HG03097 (cell line): ENCODE results near the gene SELENBP1.
A peak's percentile ranks its signal among the peaks of the same experiment; 100 is the strongest.
"Not testable (repeated sequence)": the region's sequence is repeated elsewhere in the genome, so short reads cannot be mapped to it uniquely, and the experiment has no call there.

Source experiments
- ATAC-seq: cut with Tn5 transposase; IDR thresholded peaks from one replicate; pipeline ENCODE4 v1.9.1; 2021; ENCODE audit not compliant: unreplicated experiment, low FRiP score

Gene SELENBP1

DNA sequence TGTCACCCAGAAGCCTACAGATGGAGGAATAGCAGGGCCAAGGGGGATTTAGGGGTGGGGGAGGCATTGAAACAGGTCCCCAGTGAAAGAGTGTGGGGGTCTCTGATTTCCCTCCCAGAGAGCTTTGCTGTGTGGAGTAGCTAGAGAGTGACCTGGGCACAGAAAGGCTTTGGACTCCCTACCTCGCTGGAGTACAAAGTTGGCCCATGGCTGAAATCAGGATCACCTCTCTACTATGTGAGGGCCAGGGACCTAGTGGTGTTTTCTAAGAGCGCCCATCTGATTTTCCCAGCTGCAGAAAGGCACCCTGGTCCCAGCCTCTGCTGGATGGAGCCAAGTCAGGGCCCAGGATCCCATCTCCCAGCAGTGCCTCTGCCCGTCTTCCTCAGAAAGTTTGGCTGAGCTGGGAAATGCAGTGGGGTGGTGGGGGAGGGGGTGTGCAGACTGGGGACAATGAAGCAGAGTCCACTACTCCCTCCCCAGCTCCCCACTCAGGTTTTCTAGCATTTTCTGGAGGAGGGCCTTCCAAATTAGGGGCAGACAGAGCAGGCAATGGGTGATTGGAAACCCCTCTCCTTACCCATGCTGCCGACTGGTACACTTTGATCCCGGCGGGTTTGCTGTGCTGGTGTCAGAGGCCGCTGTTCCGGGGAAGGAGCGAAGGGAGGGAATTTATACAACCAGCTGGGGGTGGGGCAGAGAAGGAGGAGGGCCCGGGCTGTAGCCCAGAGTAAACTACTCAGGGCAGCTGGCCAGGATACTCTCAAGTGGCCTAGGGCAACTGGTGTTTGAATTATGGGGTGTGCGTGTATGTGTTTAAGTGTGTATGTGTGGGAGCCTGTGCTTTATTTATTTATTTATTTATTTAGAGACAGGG, at the start of gene SELENBP1:
Gene SELENBP1 (minus strand): TSS at position 648 of the 877 bp plus-strand sequence. CDS start 64 bp downstream, at position 584.
- ATAC-seq, result no peak

DNA sequence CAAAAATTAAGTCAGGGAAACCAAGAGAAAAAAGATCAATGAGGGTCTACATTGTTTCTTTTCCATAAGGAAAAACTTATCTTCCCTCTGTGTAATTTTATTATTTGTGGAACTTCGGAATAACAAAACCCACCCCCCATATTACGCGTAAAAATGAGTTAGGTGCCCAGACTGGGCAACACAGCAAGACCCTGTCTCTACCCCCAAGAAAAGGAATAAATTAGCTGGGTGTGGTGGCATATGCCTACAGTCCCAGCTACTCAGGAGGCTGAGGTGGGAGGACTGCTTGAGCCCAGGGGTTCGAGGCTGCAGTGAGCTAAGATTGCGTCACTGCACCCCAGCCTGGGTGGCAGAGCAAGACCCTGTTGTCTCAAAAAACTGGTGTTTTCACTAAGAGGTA, 47.3 kb upstream of the SELENBP1 start:
- no peak for ATAC-seq

DNA sequence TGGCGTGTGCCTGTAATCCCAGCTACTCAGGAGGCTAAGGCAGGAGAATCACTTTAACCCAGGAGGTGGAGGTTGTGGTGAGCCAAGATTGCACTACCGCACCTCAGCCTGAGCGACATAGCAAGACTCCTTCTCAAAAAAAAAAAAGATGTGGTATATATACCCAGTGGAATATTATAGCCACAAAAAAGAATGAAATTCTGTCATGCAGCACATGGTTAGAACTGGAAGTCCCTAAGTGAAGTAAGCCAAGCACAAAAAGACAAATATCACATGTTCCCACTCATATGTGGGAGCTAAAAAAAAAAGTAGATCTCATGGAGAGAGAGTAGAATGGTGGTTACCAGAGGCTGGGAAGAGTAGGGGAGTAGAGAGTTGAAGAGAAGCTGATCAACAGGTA, 45.6 kb upstream of the SELENBP1 start:
- ATAC-seq, result no peak

DNA sequence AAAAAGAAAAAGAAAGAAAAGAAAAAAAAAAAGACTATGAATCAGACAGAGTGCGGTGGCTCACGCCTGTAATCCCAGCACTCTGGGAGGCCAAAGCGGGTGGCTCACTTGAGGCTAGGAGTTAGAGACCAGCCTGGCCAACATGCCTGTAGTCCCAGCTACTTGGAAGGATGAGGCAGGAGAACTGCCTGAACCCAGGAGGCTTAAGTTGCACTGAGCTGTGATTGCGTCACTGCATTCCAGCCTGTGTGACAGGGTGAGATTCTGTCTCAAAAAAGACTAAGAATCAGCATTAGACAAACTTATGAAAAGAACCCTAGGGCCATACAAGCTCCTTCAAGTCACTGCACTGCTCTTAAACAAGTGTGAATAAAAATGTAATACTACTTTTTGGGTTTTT, 43.7 kb upstream of the SELENBP1 start:
- ATAC-seq, result no peak

DNA sequence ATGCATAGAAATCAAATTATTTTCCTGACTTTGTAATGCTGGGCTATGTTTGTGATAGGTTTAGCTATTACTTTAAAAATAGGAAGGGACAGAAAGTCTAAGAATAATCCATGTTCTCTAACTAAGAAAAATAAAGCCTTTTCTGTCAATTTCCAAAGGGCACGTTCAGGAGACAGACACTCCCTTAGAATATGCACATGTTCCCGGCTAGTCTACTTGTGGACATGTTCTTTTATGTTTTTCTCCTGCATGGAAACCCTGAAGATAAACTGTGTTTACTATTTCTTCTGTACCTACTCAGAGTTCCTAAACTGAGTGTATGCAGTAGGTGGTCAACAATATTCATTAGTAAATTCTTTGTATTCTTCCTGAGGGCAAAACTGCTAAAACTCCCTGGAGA, 39.4 kb upstream of the SELENBP1 start:
- ATAC-seq, result no peak

DNA sequence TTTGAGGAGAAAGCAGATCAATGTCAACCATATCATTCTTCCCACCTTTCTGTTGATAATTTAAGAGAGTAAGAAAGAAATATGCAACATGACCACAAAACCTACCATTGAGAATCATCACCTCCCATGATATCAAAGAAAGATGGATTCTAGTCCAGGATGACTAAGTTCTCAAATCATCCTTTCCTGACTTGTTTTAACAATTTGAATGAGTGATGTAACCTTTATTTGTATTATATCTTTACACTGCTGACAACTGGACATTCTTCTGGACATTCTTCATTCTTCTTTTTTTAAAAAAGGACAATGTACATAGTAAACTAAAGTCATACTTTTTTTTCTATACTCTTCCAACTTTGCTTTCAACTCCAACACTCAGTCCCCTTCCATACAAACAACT, 36.4 kb upstream of the SELENBP1 start:
- ATAC-seq, result no peak

DNA sequence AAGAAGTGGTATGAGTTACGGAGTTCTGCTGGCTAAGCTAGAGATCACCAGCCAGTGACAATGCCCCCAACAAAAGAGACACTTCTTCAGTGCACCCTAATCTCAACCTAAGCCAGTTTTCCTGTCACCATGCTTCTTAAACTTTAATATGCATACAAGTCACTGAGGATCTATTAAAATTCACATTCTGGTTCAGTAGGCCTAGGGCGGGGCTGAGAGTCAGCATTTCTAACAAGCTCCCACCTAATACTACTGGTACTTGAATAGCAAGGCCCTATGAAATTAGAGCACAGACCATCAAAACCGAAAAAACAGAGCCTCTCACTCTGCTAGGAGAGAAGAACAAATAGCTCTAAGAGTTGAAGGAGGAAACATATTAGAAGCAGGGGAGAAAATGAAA, 34.8 kb upstream of the SELENBP1 start:
- no peak for ATAC-seq

DNA sequence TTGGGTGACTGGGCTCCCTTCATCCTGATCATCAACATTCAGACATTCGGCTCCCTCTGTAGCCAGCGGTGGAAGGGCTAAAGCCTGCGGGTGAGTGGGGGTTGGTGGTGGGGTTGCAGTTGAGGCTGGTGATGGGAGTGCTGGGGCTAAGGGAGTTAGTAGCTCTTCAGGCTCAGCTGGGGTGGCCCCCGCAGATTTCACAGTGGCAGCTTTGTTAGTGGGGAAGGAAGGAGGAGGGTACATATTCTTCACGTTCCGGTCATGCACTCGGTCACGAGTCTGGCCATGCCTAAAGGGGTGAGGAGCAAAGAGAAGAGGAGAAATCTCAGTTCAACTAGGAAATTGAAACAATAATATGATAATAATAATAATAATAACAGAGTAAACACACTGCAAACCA, 33.7 kb upstream of the SELENBP1 start:
- ATAC-seq, result no peak

DNA sequence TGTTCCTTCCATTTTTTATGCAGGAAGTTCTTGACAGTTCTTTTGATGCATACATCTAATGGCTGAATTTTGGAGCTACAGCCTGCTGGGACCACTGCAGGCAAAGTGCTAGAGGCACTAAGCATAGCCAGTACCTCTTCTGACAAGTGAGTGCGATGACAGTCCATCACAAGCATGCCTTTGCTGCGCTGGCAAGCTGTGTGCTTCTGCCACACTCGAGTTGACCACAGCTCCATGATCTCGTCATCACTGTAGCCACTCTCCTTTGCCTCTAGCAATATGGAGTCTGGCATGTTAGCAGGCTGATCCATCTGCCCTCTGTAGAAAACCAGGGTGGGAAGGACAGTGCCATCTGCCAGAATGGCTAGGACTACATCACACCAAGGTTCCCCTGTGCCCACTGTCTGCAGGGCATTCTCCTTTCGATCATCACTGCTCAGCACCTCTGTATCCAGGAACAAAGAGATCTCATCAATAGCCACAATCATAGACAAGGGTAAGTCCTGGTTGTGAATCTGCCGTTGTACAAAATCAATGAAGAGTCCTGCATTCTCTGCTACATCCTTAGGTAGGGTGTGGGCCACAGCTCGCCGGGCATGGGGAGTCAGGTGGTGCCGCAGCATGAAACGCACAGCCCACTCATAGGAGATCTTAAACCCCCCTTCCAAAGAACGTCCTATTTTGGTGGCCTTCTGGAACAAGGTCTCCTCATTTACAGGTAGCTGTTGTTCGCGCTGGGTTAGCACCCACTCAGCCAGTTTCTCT, 32.9 kb upstream of the SELENBP1 start:
- ATAC-seq, result no peak

DNA sequence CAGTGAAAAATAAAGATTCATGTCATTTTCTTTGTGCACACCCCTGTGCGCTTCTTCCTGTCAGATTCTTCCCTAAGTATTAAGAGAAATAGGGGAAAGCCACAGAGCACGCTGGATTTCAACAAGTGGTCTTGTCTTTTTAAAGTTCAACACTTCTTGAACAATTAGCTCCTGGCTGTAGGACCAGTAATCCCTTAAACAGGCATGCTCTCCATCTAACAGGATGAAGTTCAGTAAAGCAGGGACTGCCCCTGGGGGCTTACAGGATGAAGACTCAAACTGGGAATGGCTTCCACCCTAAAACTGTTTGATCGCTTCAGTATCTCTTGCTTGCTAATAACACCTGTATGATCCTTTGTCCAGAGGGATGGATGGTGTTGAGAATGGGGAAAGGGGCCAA, 31.1 kb upstream of the SELENBP1 start:
- no peak for ATAC-seq

DNA sequence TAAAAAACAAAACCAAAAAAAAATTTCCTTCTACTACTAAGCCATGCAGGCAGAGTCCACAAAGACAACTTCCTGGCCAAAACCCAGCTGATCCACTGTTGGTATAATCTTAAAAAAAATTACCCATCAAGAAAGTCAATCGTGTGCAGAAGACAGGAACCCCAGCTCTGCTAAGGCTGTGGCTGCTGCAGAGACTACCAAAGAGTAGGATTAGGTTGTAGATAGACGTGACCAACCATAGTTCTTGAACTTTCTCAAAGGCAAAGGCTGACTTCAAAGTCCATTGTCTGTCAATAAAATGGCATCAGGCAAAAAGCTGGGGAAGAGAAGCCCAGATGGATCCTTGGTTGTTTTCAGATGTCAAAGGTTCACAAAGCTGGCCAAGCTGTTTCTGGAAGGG, 30.3 kb upstream of the SELENBP1 start:
- no peak for ATAC-seq

DNA sequence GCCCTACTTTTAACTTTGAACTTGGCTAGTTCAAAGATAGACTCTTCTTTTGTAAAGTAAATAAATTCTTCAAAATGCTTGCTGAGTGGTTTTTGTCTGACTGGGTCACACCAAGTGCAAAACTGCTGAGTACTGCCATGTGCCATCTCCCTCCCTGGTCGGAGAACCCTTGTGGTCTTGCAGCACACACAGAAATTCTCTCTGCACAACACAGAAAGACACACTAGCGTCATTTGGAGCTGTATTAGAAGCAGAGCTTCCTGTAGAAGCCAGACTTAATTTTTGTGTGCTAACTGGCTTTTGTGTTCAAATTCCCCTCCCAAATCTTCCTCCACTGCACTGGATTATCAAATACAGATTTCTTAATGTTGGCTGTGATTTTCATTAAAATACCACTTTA, 29.4 kb upstream of the SELENBP1 start:
- no peak for ATAC-seq

DNA sequence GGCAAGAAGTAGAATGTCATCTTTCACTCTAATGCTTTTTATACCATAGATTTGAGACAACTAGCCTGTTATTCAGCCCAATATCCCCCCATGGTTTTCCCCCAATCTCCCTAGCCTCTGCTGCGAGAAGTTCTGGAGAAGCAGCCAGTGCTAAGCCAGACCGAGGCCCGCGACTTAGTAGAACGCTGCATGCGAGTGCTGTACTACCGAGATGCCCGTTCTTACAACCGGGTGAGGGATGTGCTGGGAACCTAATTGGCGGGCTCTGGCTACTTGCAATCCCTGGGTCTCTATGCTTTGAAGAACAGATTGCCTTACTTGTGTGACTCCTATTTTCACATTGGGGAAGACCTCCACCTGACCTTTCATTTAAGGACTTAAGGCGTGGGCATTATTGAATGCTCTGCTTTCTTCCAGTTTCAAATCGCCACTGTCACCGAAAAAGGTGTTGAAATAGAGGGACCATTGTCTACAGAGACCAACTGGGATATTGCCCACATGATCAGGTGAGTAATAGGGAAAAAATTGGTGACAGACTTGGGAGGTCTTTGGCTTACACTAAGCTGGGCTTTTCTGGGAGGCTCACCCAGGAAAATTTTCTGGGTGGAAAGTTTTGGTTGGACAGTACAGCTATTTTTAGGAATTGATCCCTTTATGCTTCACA, 28.8 kb upstream of the SELENBP1 start:
- no peak for ATAC-seq

DNA sequence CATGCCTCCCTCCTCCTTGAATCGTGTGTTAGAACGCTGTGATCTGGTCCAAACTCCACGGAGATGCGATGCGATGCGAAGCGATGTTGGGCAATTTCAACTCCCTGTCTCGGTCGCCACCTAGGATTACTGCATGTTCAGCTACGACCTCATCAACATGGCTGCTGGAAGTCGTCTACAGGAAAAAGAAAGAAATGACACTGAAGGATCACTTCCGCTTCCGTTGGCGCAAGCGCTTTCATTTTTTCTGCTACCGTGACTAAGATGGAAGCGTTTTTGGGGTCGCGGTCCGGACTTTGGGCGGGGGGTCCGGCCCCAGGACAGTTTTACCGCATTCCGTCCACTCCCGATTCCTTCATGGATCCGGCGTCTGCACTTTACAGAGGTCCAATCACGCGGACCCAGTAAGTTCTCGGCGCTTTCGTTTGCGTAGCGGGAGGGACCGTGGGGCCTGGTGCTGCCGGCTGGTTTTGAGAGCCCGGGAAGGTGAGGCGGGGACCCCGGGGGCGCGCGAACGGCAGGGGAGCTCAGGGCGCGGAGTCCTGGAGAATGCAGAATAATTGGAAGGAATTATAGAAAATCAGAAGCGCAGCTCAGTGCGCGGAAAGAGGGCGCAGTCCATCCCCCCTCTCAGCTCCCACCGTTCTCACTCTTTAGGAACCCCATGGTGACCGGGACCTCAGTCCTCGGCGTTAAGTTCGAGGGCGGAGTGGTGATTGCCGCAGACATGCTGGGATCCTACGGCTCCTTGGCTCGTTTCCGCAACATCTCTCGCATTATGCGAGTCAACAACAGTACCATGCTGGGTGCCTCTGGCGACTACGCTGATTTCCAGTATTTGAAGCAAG, 27.0 kb upstream of the SELENBP1 start, which contains the start of gene PSMB4:
Gene PSMB4 (plus strand): TSS at position 250 of the 848 bp plus-strand sequence. CDS start 15 bp downstream, at position 265.
- ATAC-seq, result peak; percentile 67

DNA sequence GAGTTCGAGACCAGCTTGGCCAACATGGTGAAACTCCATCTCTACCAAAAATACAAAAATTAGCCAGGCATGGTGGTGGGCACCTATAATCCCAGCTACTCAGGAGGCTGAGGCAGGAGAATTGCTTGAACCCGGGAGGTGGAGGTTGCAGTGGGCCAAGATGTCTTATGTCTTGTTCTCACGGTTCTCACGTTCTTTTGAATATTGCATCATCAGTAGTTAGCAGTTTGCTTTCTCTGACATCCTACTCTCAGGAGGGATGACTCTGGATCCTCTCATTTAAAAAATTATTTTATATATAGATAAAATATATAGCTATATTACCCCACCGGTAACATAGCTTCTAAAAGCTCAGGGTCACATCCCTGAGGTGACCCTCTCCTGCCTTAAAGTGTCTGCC, 23.8 kb upstream of the SELENBP1 start:
- ATAC-seq, result not testable (repeated sequence)

DNA sequence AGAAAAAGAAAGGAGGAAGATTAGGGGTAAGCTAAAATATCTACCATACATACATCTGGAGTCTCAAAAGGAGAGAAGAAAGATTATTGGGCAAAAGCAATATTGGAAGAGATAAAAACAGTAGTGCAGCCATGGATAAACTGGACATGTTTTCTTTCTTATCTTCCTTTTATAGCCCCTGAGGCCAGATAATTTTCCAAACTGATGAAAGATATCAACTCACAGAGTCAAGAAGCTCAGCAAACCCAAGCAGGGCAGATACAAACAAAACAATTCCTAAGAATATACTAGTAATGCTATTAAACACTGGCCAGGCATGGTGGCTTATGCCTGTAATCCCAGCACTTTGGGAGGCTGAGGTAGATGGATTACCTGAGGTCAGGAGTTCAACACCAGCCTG, 21.1 kb upstream of the SELENBP1 start:
- ATAC-seq, result no peak

DNA sequence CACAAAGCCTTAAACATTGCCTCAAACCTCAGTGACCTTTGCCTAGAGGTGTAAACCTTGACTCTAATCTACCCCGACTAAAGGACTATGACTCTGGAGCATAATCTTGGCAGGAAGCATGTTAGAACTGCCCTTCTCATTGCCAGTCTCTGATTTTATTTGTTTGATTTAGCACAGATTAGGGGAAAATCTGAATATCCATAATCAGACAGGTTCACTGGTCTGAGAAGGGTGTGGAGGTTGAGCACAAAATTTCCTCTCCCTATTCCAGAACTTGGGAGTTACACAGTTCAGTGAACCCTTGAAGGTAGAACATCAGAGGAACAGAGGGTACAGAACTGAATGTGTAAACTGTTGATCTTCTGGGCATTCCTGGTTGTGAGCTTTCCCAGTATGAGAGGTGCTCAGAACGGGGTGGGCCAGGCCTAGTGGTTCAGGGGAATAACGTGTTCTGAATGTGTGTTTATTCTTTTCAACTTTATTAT, 18.6 kb upstream of the SELENBP1 start:
- ATAC-seq, result no peak

DNA sequence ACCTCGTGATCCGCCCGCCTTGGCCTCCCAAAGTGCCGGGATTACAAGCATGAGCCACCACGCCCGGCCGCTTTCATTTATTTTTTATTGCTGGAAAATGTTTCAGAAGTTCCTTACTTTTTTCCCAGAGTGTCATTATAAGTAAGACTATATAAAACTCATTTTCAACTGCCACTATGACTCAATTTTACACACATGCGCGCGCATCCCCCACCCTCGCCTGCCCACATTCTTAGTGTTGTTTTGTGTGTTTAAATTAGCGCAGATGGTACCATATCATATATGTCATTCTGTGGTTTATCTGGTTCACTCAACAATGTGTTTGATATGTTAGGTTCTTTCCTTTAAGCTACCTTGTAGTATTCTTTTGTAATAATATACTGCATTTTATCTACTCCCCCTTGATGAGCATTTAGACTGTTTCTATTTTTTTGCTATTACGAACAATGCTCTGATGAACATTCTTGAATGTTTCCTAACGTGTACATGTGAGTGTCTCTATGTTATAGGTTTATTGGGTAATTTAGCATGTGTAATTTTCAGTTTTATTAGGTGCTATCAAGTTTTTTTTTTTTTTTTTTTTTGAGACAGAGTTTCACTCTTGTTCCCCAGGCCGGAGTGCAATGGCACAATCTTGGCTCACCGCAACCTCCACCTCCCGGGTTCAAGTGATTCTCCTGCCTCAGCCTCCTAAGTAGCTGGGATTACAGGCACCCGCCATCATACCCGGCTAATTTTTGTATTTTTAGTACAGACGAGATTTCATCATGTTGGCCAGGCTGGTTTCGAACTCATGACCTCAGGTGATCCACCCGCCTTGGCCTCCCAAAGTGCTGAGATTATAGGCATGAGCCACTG, 17.9 kb upstream of the SELENBP1 start:
- not testable (repeated sequence) for ATAC-seq

DNA sequence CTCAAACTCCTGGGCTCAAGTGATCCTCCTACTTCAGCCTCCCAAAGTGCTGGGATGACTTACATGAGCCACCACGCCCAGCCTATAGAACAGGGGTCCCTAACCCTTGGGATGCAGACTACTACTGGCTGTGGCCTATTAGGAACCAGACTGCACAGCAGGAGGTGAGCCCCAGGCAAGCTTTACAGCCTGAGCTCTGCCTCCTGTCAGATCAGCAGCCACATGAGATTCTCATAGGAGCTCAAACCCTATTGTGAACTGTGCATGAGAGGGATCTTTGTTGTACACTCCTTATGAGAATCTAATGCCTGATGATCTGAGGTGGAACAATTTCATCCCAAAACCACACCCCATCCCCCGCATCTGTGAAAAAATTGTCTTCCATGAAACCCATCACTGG, 13.5 kb upstream of the SELENBP1 start:
- ATAC-seq, result no peak
